Fibroblast of mammary gland (primary cell): ENCODE results near the gene PAPPA2.
"Not testable (repeated sequence)": the region's sequence is repeated elsewhere in the genome, so short reads cannot be mapped to it uniquely, and the experiment has no call there.

Source experiments
- DNase-seq: peaks from one replicate; pipeline ENCODE4 v3.0.0-alpha.2; 2010; ENCODE audit warnings: low read depth
- H3K4me3 ChIP-seq: 2 replicates; pipeline ENCODE4 v1.5.1; 2011; ENCODE audit warnings: low read depth, mild to moderate bottlenecking, low read length, moderate library complexity; ENCODE audit not compliant: control insufficient read depth
- CTCF ChIP-seq: conservative IDR thresholded peaks from 2 replicates; pipeline ENCODE4 v1.5.1; 2011; ENCODE audit warnings: low read depth, low read length, inconsistent platforms; ENCODE audit not compliant: control insufficient read depth, insufficient read depth

PAPPA2 gene

GRCh38 chr1:176742322-176742721, 279.3 kb downstream of the PAPPA2 start:
- DNase-seq: no peak
- TF ChIP-seq CTCF: no peak

DNA sequence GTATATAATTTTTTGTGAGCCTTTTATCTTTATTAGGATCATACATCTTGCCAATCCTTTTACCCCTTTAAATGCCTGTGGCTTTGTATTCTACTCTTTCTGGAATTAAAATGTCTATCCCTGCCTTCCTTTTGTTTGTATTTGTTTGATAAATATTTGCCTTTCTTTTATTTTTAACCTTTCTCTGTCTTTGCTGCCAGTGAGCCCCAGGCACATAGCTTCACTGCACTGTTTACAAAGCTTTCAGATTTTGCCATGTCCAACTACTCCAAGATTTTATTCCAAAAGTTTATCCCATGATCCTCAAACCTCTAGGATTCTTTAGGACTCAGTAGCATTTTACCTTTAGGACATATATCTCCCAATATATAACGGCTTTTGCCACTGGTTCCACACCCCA, 281.2 kb downstream of the PAPPA2 start:
- no peak for DNase-seq
- TF ChIP-seq CTCF: no peak
- no peak overlapping the region for H3K4me3 ChIP-seq

More at GRCh38 chr1:176742322-176742721, 279.3 kb downstream of the PAPPA2 start:
- no peak overlapping the region for H3K4me3 ChIP-seq

GRCh38 chr1:176745945-176746344, 283.0 kb downstream of the PAPPA2 start:
- TF ChIP-seq CTCF: peak; percentile 47
- peak; percentile 29 for DNase-seq
- no peak overlapping the region for H3K4me3 ChIP-seq

DNA sequence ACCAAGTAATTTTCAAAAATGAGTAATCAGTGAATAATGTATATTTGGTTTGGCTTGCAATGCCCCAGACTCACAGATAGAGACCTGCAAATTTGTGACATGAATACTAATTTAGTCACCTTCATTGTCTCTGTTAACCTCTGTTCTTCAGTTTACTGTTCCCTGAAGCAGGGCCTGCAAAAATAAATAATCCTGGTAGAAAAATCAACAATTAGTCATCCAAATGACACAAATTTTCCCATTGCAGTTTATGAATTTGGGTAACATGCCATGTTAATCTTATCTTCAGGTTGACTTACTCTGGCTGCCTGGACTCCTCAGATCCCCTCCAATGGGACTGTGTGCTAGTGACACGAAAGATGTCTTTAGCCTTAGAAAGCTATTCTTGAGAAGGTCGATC, 289.5 kb downstream of the PAPPA2 start:
- no peak for DNase-seq
- H3K4me3 ChIP-seq: no peak overlapping the region
- no peak for TF ChIP-seq CTCF

DNA sequence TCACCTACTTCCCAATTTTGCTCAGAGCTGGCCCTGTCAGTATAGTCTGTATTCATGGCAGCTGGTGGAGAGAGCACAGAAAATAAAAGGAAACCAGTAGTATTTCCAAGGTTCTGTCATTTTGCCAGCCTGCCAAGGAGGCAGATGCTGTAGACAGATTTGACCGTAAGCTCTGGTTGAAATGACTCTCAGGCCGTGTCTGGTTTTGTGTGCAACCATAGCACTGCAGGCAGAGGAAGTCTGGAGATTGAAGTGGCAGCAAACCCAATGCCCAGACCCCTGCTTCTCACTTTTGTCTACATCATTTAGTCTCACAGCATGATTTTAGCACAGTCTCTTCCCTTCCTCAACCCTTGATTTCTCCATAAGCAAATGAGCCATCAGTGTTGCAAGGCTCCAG, 291.7 kb downstream of the PAPPA2 start:
- no peak for TF ChIP-seq CTCF
- DNase-seq: no peak
- no peak overlapping the region for H3K4me3 ChIP-seq

DNA sequence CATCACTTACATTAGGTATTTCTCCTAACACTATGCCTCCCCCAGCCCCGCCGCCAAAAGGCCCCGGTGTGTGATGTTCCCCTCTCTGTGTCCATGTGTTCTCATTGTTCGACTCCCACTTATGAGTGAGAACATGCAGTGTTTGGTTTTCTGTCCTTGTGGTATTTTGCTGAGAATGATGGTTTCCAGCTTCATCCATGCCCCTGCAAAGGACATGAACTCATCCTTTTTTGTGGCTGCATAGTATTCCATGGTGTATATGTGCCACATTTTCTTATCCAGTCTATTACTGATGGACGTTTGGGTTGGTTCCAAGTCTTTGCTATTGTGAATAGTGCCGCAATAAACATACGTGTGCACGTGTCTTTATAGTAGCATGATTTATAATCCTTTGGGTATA, 293.8 kb downstream of the PAPPA2 start:
- not testable (repeated sequence) for DNase-seq, H3K4me3 ChIP-seq

- no peak for DNase-seq
- no peak for TF ChIP-seq CTCF
- no peak overlapping the region for H3K4me3 ChIP-seq
Measured at GRCh38 chr1:176765608-176766007, 302.6 kb downstream of the PAPPA2 start.
